K562 (cell line): ENCODE measurements around the gene MRM2. TPM values are rescaled to one million over a fixed set of nuclear protein-coding genes. Genes with fewer than 3 reads are reported as not detected.
A peak's percentile ranks its signal among the peaks of the same experiment; 100 is the strongest.

Experiments used
- ATAC-seq: fragments of 200-7000 bp; cut with Tn5 transposase; 3 replicates; pipeline ENCODE4 v1.9.1; 2020; ENCODE audit warnings: moderate library complexity
- Bru-seq: library from RNA; stranded (reverse); fragments of 400-500 nt; gene quantifications from one replicate; lab custom pipeline; 2021; lab: Mats Ljungman, UMichigan
- BruChase-seq, 2 experiments: library from RNA; stranded (reverse); fragments of 400-500 nt; gene quantifications; one replicate each; lab custom pipeline; 2021; lab: Mats Ljungman, UMichigan
- BruUV-seq: library from RNA; stranded (reverse); fragments of 400-500 nt; replicated peaks from 2 replicates; lab custom pipeline; 2021; lab: Mats Ljungman, UMichigan
- CTCF ChIA-PET: fragments of 300-600 bp; formaldehyde crosslinking; extraction: SDS; loops from one replicate; lab custom pipeline; 2021; ENCODE audit warnings: low intra/inter-chr PET ratio; lab: Yijun Ruan, JAX
- POLR2A ChIA-PET: fragments of 300-600, 350-650 bp; sonication (Branson Sonifier 250); formaldehyde crosslinking; extraction: SDS; loops from one replicate; lab custom pipeline; 2021; ENCODE audit warnings: antibody characterized with exemption, inconsistent platforms; lab: Yijun Ruan, JAX
- DNase-seq, 4 experiments: peaks; one replicate each; pipeline versions ENCODE4 v3.0.0 to v3.0.0-alpha.2; 2011 to 2018; ENCODE audit warnings: low spot score in 3 of 4, mixed read lengths in 3 of 4; ENCODE audit errors: extremely low read depth in 1 of 4
- FAIRE-seq: peaks from 2 replicates; lab custom pipeline; 2011; peaks lifted over from hg19 to GRCh38; lab: Jason Lieb, UNC
- H2AFZ ChIP-seq: 2 replicates; pipeline ENCODE4 v1.6.0; 2011; ENCODE audit warnings: low read depth, low read length, control low read depth, inconsistent platforms
- H3K27ac ChIP-seq: fragments of 200-600 bp; 3 replicates; pipeline ENCODE4 v1.8.0; 2011; ENCODE audit warnings: low read depth, mild to moderate bottlenecking, control low read depth, inconsistent platforms, low read length, moderate library complexity, mixed read lengths; ENCODE audit errors: extremely low read depth
- H3K27me3 ChIP-seq, 2 experiments: fragments of 300-600 bp in 1 of 2; 2 replicates in 1 of 2; 3 replicates in 1 of 2; pipeline versions ENCODE4 v1.6.0 to v1.8.0; 2011; ENCODE audit warnings: inconsistent platforms in 2 of 2, low read length in 2 of 2, mild to moderate bottlenecking in 1 of 2, mixed read lengths in 1 of 2, moderate library complexity in 1 of 2; ENCODE audit not compliant: control insufficient read depth in 2 of 2, insufficient read depth in 2 of 2
- H3K36me3 ChIP-seq: fragments of 300-600 bp; 3 replicates; pipeline ENCODE4 v1.8.0; 2011; ENCODE audit warnings: mild to moderate bottlenecking, low read length, inconsistent platforms; ENCODE audit not compliant: control insufficient read depth, insufficient read depth
- H3K4me1 ChIP-seq, 2 experiments: fragments of 200-600 bp in 1 of 2; replicated peaks in 1 of 2; 2 replicates in 1 of 2; 3 replicates in 1 of 2; pipeline versions ENCODE4 v1.5.1 to v1.8.0; 2011; ENCODE audit warnings: inconsistent platforms in 2 of 2, low read length in 2 of 2, mild to moderate bottlenecking in 1 of 2, mixed read lengths in 1 of 2, moderate library complexity in 1 of 2; ENCODE audit not compliant: control insufficient read depth in 2 of 2, insufficient read depth in 2 of 2
- H3K4me2 ChIP-seq: 2 replicates; pipeline ENCODE4 v1.6.1; 2011; ENCODE audit warnings: low read length, control low read depth, inconsistent platforms, mixed read lengths; ENCODE audit not compliant: insufficient read depth
- H3K4me3 ChIP-seq: fragments of 200-600 bp; sonication (generic), shearing (Covaris generic); 2 replicates; pipeline ENCODE4 v1.5.1; 2016; ENCODE audit warnings: control low read depth, inconsistent platforms
- H3K79me2 ChIP-seq: fragments of 200-600 bp; 3 replicates; pipeline ENCODE4 v1.8.0; 2011; ENCODE audit warnings: low read length, inconsistent platforms; ENCODE audit not compliant: control insufficient read depth, insufficient read depth
- H3K9ac ChIP-seq, 2 experiments: 2 replicates each; pipeline versions ENCODE4 v1.6.0 to v1.6.1; 2011; ENCODE audit warnings: low read depth in 2 of 2, low read length in 2 of 2, control low read depth in 1 of 2, inconsistent platforms in 1 of 2, mild to moderate bottlenecking in 1 of 2, mixed read lengths in 1 of 2; ENCODE audit not compliant: insufficient read depth in 1 of 2
- H3K9me1 ChIP-seq: one replicate; pipeline ENCODE4 v1.6.0; 2011; ENCODE audit warnings: inconsistent platforms, mild to moderate bottlenecking, low read length, moderate library complexity; ENCODE audit not compliant: control insufficient read depth, insufficient read depth
- H3K9me3 ChIP-seq: replicated peaks from 2 replicates; pipeline ENCODE4 v1.5.1; 2011; ENCODE audit warnings: low read depth, low read length, inconsistent platforms; ENCODE audit not compliant: control insufficient read depth, insufficient read depth
- H4K20me1 ChIP-seq: replicated peaks from 2 replicates; pipeline ENCODE4 v1.6.1; 2011; ENCODE audit warnings: low read length, inconsistent platforms, mixed read lengths; ENCODE audit not compliant: control insufficient read depth, insufficient read depth
- CREB5 ChIP-seq: fragments of 250-450 bp; sonication (Bioruptor Pico); IDR thresholded peaks from 2 replicates; pipeline ENCODE4 v1.5.0; 2020; ENCODE audit warnings: mild to moderate bottlenecking
- NFIC ChIP-seq: fragments of 450-650 bp; IDR thresholded peaks from 2 replicates; pipeline ENCODE4 v1.6.1; 2017; ENCODE audit warnings: mild to moderate bottlenecking, inconsistent platforms
- PHB ChIP-seq: fragments of 250-450 bp; sonication (Bioruptor Pico); IDR thresholded peaks from 2 replicates; pipeline ENCODE4 v1.5.0; 2021
- RBM22 ChIP-seq: fragments of 200-400 bp; formaldehyde crosslinking; IDR thresholded peaks from 2 replicates; pipeline ENCODE4 v1.6.1; 2018; ENCODE audit warnings: low read length, low read depth; ENCODE audit not compliant: poor library complexity, severe bottlenecking
- SIN3A ChIP-seq, 2 experiments: fragments of 150-350 bp in 1 of 2; IDR thresholded peaks; 2 replicates each; pipeline ENCODE4 v1.6.1; 2011 to 2016; ENCODE audit warnings: borderline replicate concordance in 2 of 2, low read depth in 2 of 2, low read length in 2 of 2, mild to moderate bottlenecking in 2 of 2, moderate library complexity in 2 of 2; ENCODE audit not compliant: control insufficient read depth in 1 of 2
- ZNF384 ChIP-seq: IDR thresholded peaks from 2 replicates; pipeline ENCODE4 v1.6.1; 2012; ENCODE audit warnings: low read depth, low read length, improper control_type of control experiment
- ZNF699 ChIP-seq: fragments of 250-450 bp; sonication (Bioruptor Pico); IDR thresholded peaks from 2 replicates; pipeline ENCODE4 v1.8.0; 2021; ENCODE audit warnings: mild to moderate bottlenecking, moderate library complexity; ENCODE audit not compliant: insufficient replicate concordance
- WGBS: fragments of 100-300 bp; shearing (Covaris generic); methylation state at CpG from one replicate; pipeline ENCODE4 v1.1.6; 2016; ENCODE audit warnings: low coverage, mixed read lengths; ENCODE audit not compliant: insufficient coverage; ENCODE audit errors: missing lambda C conversion rate; 5-methylcytosine and 5-hydroxymethylcytosine counted together
- in situ Hi-C: fragments of 300-500 bp; cut with MboI; formaldehyde crosslinking; loops from 4 replicates; pipeline ENCODE4 v1.15.0; 2018; ENCODE audit warnings: inconsistent platforms, mixed read lengths
- intact Hi-C: fragments of 100-400 bp; cut with micrococcal nuclease; formaldehyde crosslinking; loops from 2 replicates; pipeline ENCODE4 v1.14.2; 2022
- long read RNA-seq, 3 experiments: library from polyadenylated mRNA in 2 of 3; library from RNA in 1 of 3; unstranded in 2 of 3; stranded (forward) in 1 of 3; transcript quantifications; one replicate each; pipeline ENCODE4 v2.0.0, GENCODE V29; 2019 to 2022
- polyA minus RNA-seq, 3 experiments: library from RNA; depleted of rRNA, polyadenylated mRNA; stranded (reverse); fragments of >200 nt; gene quantifications; 2 replicates each; pipeline ENCODE4 v1.2.3, GENCODE V29; 2011
- polyA plus RNA-seq, 8 experiments: library from polyadenylated mRNA; depleted of rRNA in 4 of 8; stranded (reverse) in 5 of 8; unstranded in 3 of 8; fragments of >200 nt; fragmentation: Nextera tagmentation in 2 of 8; fragmentation: Illumina TruSeq in 1 of 8; extraction: Ambion mirVana in 2 of 8; extraction: Trizol in 1 of 8; gene quantifications; 2 replicates each; pipeline versions ENCODE4 v1.2.1 to v1.2.3, GENCODE V29; 2011 to 2014; ENCODE audit warnings: inconsistent platforms in 1 of 8, missing spikeins in 1 of 8
- total RNA-seq, 7 experiments: library from RNA; depleted of rRNA in 6 of 7; stranded (reverse); fragments of >200 nt in 6 of 7; fragmentation: Illumina TruSeq in 2 of 7; extraction: Trizol in 2 of 7; gene quantifications; 2 replicates each; pipeline versions ENCODE4 v1.2.1 to v1.2.3, GENCODE V29; 2011 to 2021; ENCODE audit warnings: low replicate concordance in 1 of 7
- TF ChIP-seq, protein P1 (sequence below): fragments of 150-350 bp; IDR thresholded peaks from 2 replicates; pipeline ENCODE4 v1.6.1; 2014; ENCODE audit warnings: low read depth, mild to moderate bottlenecking, low read length, borderline replicate concordance

The MRM2 gene
- total RNA-seq (2011; cell fraction: chromatin; rRNA removed; ENCODE audit: low replicate concordance) = 24.0 and 38.8 TPM in 2 replicates
- 23.0 and 36.2 TPM in 2 replicates for total RNA-seq (2011; cell fraction: nucleolus; rRNA removed)
- total RNA-seq (2011; cell fraction: nucleoplasm; rRNA removed) = 26.9 and 28.0 TPM in 2 replicates
- total RNA-seq (2014; rRNA removed) (48.3 and 50.5 TPM in 2 replicates), total RNA-seq (2014; rRNA removed; fragmentation: Illumina TruSeq; extraction: Trizol) (41.7 and 43.9 TPM in 2 replicates), total RNA-seq (2015; rRNA removed; fragmentation: Illumina TruSeq; extraction: Trizol) (45.9 and 50.7 TPM in 2 replicates), total RNA-seq (2021) (47.9 and 50.2 TPM in 2 replicates), polyA plus RNA-seq (2011; rRNA removed) (29.3 and 32.4 TPM in 2 replicates), polyA plus RNA-seq (2014; fragmentation: Illumina TruSeq; extraction: Trizol) (54.5 and 62.0 TPM in 2 replicates), polyA plus RNA-seq (2014; fragmentation: Nextera tagmentation; extraction: Ambion mirVana) (100 to 1,000 TPM in 1 of 2 experiments, 10 to 100 TPM in 1; 70.4 to 116 TPM), polyA plus RNA-seq (2014; rRNA removed) (44.1 and 50.2 TPM in 2 replicates), polyA minus RNA-seq (2011; rRNA and poly(A)+ RNA removed) (20.5 and 21.4 TPM in 2 replicates), Bru-seq, nascent RNA (percentile 91 among the genes with signal in this experiment), BruChase-seq, experiment 1, labeled RNA remaining after a 2-hour chase (percentile 89 among the genes with signal in this experiment), BruChase-seq, experiment 2, labeled RNA remaining after a 6-hour chase (percentile 88 among the genes with signal in this experiment)
- polyA plus RNA-seq (2011; cell fraction: cytosol; rRNA removed) = 19.7 and 23.9 TPM in 2 replicates
- polyA plus RNA-seq (2011; cell fraction: nucleus; rRNA removed) = 10.7 and 12.6 TPM in 2 replicates
- 34.0 and 47.0 TPM in 2 replicates for polyA plus RNA-seq (2012)
- 13.3 and 21.0 TPM in 2 replicates for polyA minus RNA-seq (2011; cell fraction: cytosol; rRNA and poly(A)+ RNA removed)
- 9.2 and 13.9 TPM in 2 replicates for polyA minus RNA-seq (2011; cell fraction: nucleus; rRNA and poly(A)+ RNA removed)
- long read RNA-seq, experiment 1, transcript MRM2-201 (3 exons, 1,601 nt) = major isoform, 111 of 327 reads
- long read RNA-seq, experiment 1, transcript MRM2-205 (4 exons, 2,511 nt) = minor isoform, 32 of 327 reads
- long read RNA-seq, experiment 1, transcript MRM2-204 (3 exons, 1,819 nt) = minor isoform, 13 of 327 reads
- long read RNA-seq, experiment 1, partial matches to known transcripts = 102 of 327 reads
- long read RNA-seq, experiment 1, other reads (novel, unspliced or antisense) = 69 of 327 reads
- long read RNA-seq, experiment 2, transcript MRM2-201 (3 exons, 1,601 nt) = major isoform, 15 of 74 reads
- long read RNA-seq, experiment 2, partial matches to known transcripts = 28 of 74 reads
- long read RNA-seq, experiment 2, other reads (novel, unspliced or antisense) = 27 of 74 reads
- long read RNA-seq, experiment 3, transcript MRM2-204 (3 exons, 1,819 nt) = minor isoform, 5 of 99 reads
- long read RNA-seq, experiment 3, transcript MRM2-201 (3 exons, 1,601 nt) = major isoform, 41 of 99 reads
- long read RNA-seq, experiment 3, partial matches to known transcripts = 22 of 99 reads
- long read RNA-seq, experiment 3, other reads (novel, unspliced or antisense) = 29 of 99 reads

DNA sequence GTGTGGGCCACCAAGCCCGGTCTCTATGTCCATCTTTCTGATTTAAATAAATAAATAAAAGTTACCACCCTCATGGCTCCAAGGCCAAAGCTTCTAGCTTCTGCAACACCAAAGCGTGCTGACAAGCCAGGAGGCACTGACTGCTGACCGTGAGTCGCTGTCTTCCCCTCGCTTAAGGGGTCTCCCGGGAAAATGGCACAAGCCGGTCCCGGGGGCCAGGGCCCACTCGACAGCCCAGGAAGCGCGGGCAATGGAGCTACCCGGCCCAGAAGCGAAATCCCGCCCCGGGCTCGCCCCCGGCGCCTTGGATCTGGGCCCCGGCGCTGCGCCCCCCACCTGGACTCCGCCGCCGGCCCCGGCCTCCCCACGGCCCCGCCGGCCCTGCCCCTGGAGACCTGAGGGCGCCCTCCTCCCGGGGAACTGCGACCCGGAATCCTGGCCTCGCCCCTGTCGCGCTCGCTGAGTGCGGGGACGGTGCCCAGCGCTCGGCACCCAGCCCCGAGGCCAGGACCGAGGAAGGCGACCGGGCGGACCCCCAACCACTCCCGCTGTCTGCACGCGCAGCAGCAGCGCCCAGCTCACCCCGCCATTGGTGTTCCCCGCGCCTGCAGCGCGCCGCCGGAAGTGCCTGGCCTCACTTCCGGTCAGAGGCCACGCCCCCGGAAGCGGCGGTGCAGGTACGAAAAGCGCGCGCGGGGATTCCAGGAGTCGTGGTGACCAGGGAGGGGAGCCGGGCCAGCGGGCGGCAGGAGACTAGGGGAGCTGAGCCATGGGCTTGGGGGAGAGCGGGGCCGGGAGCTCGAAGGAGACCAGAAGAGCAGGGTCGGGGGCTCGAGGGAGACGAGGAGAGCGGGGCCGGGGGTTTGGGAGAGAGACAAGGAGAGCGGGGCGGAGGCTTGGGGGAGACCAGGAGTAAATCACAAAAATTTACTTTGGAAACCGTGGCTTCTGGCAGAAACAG lies at the start of gene MRM2, which contains the start of gene NUDT1:
MRM2 (minus strand) TSS at position 626 of the 961 bp plus-strand sequence; CDS start at position 590, 36 bp downstream.
NUDT1 (plus strand) TSS at position 647 of the 961 bp plus-strand sequence. CDS start 2,349 bp downstream, outside the sequence.
- Histone ChIP-seq H3K27ac (peak within 1 kb of the TSS; percentile 79), H3K9me1 (no peaks in the 10 kb centered on the region), H3K4me3 (peak within 1 kb of the TSS; percentile 100), H3K4me2 (peak within 1 kb of the TSS; percentile 98), H3K9ac (peak within 1 kb of the TSS; percentile 91 to 99), H2AFZ (peak within 1 kb of the TSS; percentile 82), H4K20me1 (no peaks in the 10 kb centered on the region), H3K79me2 (peaks cover 42% of the 10 kb centered on the region), H3K9me3 (no peaks in the 10 kb centered on the region), H3K36me3 (peaks cover 45% of the 10 kb centered on the region; the same call in 2 of the 3 replicates), H3K4me1 (peaks cover 8 to 48% of the 10 kb centered on the region in 2 experiments; a peak in 3 of 5 replicates), H3K27me3 (no peaks in the 10 kb centered on the region)
- CTCF ChIA-PET = no interaction called here
- under 1% methylated on average over 61 of the region's 81 CpGs for WGBS
- peak; percentile 89 to 93 (median 90) for DNase-seq
- in situ Hi-C loops (no loop called here), intact Hi-C loops (loop anchor here (2.0 to 5.0 kb wide), 2 partner anchors 60 to 107 kb away; no protein-coding TSS in a partner anchor)
- peak; percentile 95 for ATAC-seq
- BruUV-seq = no TSS peak
- FAIRE-seq = peak; percentile 69
- POLR2A ChIA-PET = interaction anchor here (0.5 to 1.7 kb wide), 14 partner anchors 9 to 652 kb away, joined by 3 to 8 read pairs (median 3); partner anchors contain the start of genes EIF3B and MAD1L1
- TF ChIP-seq PHB (CRISPR knock-in tag) (no peak), ZNF384 (no peak), NFIC (peak; percentile 38), RBM22 (no peak), CREB5 (0 out of 2 replicates have a peak, but pooled peaks have one; percentile 25), SIN3A (IDR thresholded peaks at IDR 0.05; ENCODE audit: borderline replicate concordance in 2 of 2, control insufficient read depth in 1 of 2, low read depth in 2 of 2, low read length in 2 of 2) (peak; percentile 50 to 84; a peak in 3 of 4 replicates), ZNF699 (no peak)
- TF ChIP-seq, protein P1, sequence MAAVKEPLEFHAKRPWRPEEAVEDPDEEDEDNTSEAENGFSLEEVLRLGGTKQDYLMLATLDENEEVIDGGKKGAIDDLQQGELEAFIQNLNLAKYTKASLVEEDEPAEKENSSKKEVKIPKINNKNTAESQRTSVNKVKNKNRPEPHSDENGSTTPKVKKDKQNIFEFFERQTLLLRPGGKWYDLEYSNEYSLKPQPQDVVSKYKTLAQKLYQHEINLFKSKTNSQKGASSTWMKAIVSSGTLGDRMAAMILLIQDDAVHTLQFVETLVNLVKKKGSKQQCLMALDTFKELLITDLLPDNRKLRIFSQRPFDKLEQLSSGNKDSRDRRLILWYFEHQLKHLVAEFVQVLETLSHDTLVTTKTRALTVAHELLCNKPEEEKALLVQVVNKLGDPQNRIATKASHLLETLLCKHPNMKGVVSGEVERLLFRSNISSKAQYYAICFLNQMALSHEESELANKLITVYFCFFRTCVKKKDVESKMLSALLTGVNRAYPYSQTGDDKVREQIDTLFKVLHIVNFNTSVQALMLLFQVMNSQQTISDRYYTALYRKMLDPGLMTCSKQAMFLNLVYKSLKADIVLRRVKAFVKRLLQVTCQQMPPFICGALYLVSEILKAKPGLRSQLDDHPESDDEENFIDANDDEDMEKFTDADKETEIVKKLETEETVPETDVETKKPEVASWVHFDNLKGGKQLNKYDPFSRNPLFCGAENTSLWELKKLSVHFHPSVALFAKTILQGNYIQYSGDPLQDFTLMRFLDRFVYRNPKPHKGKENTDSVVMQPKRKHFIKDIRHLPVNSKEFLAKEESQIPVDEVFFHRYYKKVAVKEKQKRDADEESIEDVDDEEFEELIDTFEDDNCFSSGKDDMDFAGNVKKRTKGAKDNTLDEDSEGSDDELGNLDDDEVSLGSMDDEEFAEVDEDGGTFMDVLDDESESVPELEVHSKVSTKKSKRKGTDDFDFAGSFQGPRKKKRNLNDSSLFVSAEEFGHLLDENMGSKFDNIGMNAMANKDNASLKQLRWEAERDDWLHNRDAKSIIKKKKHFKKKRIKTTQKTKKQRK = no peak
